ENCODE data around the gene XPO6. TPM values are rescaled to one million over a fixed set of nuclear protein-coding genes. Genes with fewer than 3 reads are reported as not detected.

The XPO6 gene
- total and polyA plus RNA-seq, 2 of the 13 experiments (the other 11 are each of a cell fraction or from before 2014, with no cell fraction given), result 109 to 129 TPM

DNA sequence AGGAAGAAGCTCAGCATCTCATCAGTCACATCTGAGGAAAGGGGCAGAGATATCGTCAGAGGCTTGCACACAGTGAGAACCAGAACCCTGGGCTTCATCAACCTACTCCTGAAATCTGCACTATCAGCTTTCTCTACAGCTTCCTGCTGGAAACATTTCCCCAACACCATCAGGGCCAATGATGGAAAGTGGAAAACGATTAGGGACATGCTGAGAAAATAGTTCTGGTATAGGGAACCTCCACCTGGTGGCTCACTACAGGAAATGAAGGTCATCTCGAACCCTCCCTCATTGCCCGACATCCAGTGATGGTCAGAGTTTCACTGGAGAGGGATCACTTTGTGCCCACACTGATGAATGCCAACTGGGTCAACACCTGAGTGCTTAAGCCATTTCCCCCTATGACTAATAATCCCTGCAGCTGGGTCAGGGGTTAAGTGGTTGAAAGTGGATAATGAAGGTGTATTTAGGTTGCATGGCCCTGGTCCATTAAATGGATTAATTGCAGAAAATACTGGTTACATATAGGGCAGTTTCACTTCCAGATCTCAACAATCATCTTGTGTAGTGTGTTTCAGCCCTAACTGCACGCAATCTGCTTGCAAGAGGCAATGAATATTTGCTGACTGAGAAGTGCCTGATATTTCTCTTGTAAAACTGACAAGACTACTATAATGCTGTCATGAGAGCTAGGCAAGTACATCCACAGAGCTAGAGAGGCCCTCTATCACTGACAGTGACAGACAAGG, 105.1 kb downstream of the XPO6 start:
- no peaks in the 10 kb centered on the region for H3K4me1 ChIP-seq (ENCODE audit: insufficient read depth, low read length)
- TF ChIP-seq TOPORS (CRISPR knock-in tag; IDR thresholded peaks at IDR 0.05) (no peak), RBM22 (optimal IDR thresholded peaks at IDR 0.05; ENCODE audit: low read length) (no peak), ZNF160 (CRISPR knock-in tag; IDR thresholded peaks at IDR 0.05) (no peak), ZNF546 (CRISPR knock-in tag; conservative IDR thresholded peaks at IDR 0.05) (no peak), ZNF543 (CRISPR knock-in tag; IDR thresholded peaks at IDR 0.05) (no peak), PRPF4 (IDR thresholded peaks at IDR 0.05; ENCODE audit: low read depth, low read length, poor library complexity, severe bottlenecking) (no peak), TMF1 (CRISPR knock-in tag; IDR thresholded peaks at IDR 0.05; ENCODE audit: low read depth) (no peak), ZNF788 (CRISPR knock-in tag; IDR thresholded peaks at IDR 0.05; ENCODE audit: borderline replicate concordance) (no peak), ZFY (CRISPR knock-in tag; IDR thresholded peaks at IDR 0.05) (no peak), ZNF772 (CRISPR knock-in tag; IDR thresholded peaks at IDR 0.05) (no peak), ISX (CRISPR knock-in tag; conservative IDR thresholded peaks at IDR 0.05) (no peak)
- TF ChIP-seq, protein P1, sequence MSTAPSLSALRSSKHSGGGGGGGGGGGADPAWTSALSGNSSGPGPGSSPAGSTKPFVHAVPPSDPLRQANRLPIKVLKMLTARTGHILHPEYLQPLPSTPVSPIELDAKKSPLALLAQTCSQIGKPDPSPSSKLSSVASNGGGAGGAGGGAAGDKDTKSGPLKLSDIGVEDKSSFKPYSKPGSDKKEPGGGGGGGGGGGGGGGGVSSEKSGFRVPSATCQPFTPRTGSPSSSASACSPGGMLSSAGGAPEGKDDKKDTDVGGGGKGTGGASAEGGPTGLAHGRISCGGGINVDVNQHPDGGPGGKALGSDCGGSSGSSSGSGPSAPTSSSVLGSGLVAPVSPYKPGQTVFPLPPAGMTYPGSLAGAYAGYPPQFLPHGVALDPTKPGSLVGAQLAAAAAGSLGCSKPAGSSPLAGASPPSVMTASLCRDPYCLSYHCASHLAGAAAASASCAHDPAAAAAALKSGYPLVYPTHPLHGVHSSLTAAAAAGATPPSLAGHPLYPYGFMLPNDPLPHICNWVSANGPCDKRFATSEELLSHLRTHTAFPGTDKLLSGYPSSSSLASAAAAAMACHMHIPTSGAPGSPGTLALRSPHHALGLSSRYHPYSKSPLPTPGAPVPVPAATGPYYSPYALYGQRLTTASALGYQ (CRISPR knock-in tag; IDR thresholded peaks at IDR 0.05), result no peak
- TF ChIP-seq, protein P2, sequence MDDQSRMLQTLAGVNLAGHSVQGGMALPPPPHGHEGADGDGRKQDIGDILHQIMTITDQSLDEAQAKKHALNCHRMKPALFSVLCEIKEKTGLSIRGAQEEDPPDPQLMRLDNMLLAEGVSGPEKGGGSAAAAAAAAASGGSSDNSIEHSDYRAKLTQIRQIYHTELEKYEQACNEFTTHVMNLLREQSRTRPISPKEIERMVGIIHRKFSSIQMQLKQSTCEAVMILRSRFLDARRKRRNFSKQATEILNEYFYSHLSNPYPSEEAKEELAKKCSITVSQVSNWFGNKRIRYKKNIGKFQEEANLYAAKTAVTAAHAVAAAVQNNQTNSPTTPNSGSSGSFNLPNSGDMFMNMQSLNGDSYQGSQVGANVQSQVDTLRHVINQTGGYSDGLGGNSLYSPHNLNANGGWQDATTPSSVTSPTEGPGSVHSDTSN (CRISPR knock-in tag; IDR thresholded peaks at IDR 0.05; ENCODE audit: borderline replicate concordance), result no peak
- H4K20me1 ChIP-seq (ENCODE audit: insufficient read depth, low read length), result peaks cover 3% of the 10 kb centered on the region; the same call in 1 of the 2 replicates
- H3K9ac ChIP-seq (ENCODE audit: insufficient read depth, low read depth, low read length), result no peak overlapping the region
- no peak overlapping the region for H3K4me3 ChIP-seq (replicated peaks in 1 of 3; ENCODE audit: insufficient read depth in 1 of 3, low read depth in 2 of 3, low read length in 3 of 3)
- H3K4me2 ChIP-seq (ENCODE audit: low read depth, low read length), result no peak overlapping the region
- no TSS peak for BruUV-seq (replicated peaks)
- no peaks in the 10 kb centered on the region for H3K27me3 ChIP-seq (ENCODE audit: control insufficient read depth in 1 of 2, insufficient read depth in 2 of 2, low read length in 2 of 2)
- in situ Hi-C loops (cut with HindIII; ENCODE audit: extremely low pct_ligation_motif_present, low pct_unique_long_range_greater_than_20kb), result no loop called here
- H2AFZ ChIP-seq (ENCODE audit: low read length), result no peak overlapping the region
- DNase-seq (ENCODE audit: low spot score) (no peak), FAIRE-seq (no peak), ATAC-seq (no peak)
- no peaks in the 10 kb centered on the region for H3K79me2 ChIP-seq (ENCODE audit: insufficient read depth, low read length)
- H3K36me3 ChIP-seq (replicated peaks in 1 of 2; ENCODE audit: control insufficient read depth in 1 of 2, insufficient read depth in 2 of 2, low read length in 2 of 2), result peaks cover 61 to 90% of the 10 kb centered on the region in 2 experiments
- H3K9me3 ChIP-seq (ENCODE audit: low read length), result no peaks in the 10 kb centered on the region
- intact Hi-C loops (cut with micrococcal nuclease; ENCODE audit: unreplicated experiment), result no loop called here
- CTCF ChIA-PET (ENCODE audit: low intra/inter-chr PET ratio, low total read pairs), result no interaction called here
- POLR2A ChIA-PET, result no interaction called here
- no peak overlapping the region for H3K27ac ChIP-seq (ENCODE audit: extremely low read length, insufficient read depth, low read length)
- 89% methylated on average over 5 of the region's 5 CpGs for WGBS (ENCODE audit: low lambda C conversion rate)
